ENCODE results near the gene MEF2D.

The MEF2D gene

GRCh38 chr1:156500543-156500792, at the start of gene MEF2D:
Gene MEF2D, minus strand, starts transcription at chr1:156500775. Its CDS starts 17,483 bp downstream, at chr1:156483292.
- DNase-seq: no peak

GRCh38 chr1:156550346-156550745, 49.8 kb upstream of the MEF2D start:
- no peak for DNase-seq

DNA sequence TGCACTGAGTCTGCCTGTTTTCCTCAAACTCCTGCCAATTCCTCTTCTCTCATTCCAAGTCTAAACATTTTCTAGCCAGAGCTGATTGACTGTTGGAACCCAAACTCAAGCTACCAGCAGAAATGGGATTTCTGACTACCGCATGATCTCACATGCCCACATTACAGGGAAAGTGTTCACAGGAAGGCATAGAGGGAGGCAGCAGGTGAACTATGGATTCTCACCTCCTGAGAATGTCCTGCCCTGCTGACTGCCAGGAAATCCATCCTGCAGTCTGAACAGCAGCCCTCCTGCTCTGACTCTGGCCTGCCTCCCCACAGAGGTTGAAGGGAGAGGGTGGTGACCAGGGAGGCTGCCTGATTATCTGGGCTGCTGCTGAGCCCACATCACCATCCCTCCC, 49.3 kb upstream of the MEF2D start:
- no peak for DNase-seq

DNA sequence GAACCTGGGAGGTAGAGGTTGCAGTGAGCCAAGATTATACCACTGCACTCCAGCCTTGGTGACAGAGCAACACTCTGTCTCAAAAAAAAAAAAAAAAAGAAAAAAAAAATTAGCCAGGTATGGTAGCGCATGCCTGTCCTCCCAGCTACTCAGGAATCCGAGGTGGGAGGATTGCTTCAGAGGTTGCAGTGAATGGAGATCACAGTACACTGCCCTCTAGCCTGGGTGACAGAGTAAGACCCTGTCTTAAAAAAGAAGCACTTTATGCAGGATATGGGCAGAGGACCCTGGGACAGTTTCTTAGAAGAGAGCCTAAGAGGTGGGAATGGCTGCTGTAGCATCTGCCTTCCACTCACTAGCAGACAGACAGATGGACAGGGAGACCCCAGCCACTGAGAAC, 48.8 kb upstream of the MEF2D start:
- no peak for DNase-seq

GRCh38 chr1:156547982-156548381, 47.4 kb upstream of the MEF2D start:
- DNase-seq: no peak

DNA sequence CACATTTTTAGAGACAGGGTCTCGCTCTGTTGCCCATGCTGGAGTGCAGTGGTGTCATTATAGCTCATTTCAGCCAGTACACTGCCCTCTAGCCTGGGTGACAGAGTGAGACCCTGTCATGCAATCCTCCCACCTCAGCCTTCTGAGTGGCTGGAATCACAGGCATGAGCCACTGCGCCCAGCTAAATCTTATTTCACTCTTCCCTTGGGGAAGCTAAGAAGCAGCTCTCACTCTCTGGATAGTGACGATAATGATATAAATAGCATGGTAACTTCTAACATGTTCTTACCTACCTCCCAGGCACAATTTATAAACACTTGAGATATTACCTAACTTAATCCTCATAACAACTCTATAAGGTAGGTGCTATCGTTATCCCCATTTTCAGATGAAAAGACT, 46.9 kb upstream of the MEF2D start:
- no peak for DNase-seq

DNA sequence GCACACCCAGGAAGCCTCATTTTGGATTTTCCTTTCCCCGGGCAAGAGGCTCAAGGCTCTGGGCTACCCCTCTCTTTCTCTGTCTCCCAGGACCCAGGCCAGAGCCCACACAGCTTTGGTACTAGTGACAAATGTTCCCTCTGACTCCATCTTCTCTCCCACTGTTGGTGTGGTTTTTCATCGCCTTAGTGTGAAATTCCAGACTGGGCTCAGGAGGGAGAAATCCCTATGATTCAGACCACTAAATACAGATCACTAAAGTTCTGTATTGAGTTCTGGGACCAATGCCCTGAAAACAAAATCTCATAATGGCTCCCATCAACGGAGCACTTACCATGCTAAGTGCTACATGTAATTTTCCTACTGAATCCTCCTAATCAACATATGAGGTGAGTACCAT, 45.7 kb upstream of the MEF2D start:
- no peak for DNase-seq

DNA sequence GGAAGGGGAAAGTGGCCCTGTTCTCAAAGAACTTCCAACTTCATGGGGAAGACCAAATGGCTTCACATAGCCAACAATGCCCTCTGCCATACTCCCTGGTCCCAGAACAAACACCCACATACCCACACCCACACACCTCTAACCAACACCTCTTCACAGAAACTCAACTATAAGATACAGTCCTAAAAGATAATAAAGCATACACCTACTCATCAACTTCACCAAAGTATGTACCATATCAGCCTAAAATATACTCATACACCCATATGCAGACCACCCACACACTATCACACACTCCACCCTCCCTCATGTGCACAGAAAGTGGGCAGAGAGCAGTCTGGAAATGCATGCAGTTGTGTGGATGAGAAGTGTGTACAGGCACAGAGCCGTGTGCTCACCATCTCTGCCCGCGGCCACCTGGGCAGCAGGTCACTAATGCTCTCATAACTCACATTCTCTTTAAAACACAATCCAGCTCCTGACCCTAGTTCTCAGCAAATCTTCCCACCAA, 44.1 kb upstream of the MEF2D start:
- DNase-seq: no peak

GRCh38 chr1:156543066-156543465, 42.5 kb upstream of the MEF2D start:
- no peak for DNase-seq

DNA sequence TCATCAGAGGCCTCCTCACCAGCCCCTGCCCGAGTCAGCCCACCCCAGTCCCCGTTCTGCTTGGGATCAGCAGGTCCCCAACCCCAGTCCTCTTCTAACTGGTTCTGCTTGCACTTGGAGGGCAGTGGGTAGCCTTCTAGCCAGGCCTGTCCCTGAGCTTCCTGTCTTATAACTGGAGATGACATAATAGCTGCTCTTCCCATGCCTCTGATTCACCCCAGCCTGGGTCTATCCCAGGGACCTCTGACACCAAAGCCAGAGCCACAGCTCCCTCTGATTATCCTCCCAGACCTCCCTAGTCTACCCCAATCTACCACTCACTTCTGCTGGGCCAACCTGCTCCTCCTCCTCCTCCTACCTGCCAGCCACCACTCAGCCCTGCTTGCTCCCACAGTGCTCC, 40.4 kb upstream of the MEF2D start:
- DNase-seq: no peak

DNA sequence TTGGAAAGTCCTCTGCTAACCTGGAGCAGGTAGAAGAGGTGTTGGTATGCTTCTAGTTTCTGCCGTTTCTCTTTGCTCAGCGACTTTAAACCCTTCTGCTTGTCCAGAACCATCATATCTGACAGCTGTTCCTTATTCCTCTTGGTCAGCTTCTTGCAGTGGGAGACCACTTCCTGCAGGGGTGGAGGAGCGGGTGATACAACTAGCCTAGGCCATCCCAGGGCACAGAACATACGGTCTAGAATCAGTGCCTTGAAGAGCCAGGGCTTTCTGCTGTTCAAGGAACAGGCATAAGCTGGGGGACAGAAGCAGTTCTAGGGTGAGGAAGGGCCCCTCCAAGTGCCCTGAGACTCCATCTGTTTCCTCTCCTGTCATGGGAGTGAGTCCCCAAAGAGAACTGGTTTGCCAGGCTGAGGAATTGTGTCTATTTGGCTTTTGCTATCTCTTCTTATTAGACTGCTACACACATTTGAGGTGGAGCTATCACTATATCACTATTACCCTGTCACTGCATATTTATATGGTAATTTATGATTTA, 39.3 kb upstream of the MEF2D start:
- DNase-seq: no peak

GRCh38 chr1:156538711-156539440, 38.3 kb upstream of the MEF2D start:
- no peak for DNase-seq

- no peak for DNase-seq
Observed at GRCh38 chr1:156537027-156537426, 36.5 kb upstream of the MEF2D start.

DNA sequence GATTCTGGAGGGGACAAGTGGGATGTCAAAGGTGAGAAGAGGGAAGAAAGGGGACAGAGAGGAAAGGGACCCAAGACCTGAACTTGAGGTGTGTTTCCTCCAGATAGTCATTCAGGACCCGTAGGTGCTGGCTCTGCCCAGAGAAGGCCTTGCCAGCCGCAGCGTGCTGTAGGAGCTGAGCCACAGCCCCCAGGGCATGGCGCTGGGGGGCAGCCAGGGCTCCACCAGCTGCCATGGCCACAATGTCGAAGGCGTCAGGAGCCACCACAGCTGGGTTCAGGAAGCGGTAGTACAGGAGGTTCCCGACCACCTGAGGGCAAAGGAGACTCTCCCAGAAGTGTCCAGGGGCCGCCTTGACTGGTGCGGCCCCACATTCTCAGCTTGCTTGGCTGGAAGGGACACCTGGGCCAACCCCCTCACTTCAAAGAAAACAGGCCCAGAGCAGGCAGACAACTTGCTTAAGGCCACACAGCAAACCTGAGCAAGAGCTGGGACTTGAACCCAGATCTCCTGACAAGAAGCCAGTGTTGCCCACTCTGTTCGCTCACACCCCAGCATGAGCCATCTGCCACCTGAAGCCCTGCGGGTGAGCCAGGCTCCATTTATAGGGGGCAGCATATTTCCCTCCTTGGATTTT, 34.0 kb upstream of the MEF2D start:
- DNase-seq: no peak

DNA sequence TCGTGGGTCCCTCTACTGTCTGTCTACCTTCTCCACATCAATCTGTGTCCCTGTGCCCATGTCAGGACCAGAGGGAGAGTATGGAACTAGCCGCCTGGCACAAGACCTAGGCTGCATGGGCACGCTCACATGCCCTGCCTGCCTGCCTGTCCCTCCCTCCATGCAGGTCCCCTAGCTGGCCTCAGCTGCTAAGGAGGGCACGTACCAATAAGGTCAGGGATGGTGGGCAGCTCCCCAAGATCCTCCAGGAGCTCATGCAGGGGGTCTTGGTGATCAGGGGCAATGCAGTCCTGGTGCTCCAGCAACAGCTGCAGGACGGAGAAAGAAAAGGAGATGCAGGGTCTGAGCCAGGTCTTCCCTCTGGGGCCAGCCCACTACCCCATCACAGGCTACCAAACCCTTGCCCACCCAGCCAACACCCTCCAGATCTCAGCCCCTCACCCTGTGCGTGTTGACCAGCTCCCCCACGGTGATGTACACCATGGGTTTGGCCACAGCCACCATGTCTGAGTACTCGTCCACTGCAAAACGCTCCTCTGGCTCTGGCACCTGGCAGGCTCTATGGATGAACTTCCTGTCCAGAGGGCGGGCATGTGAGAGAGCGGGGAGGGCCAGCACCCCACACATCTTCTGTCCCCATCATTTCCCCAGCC, 33.1 kb upstream of the MEF2D start:
- DNase-seq: no peak

- DNase-seq: no peak
Observed at GRCh38 chr1:156532374-156532773, 31.8 kb upstream of the MEF2D start.

DNA sequence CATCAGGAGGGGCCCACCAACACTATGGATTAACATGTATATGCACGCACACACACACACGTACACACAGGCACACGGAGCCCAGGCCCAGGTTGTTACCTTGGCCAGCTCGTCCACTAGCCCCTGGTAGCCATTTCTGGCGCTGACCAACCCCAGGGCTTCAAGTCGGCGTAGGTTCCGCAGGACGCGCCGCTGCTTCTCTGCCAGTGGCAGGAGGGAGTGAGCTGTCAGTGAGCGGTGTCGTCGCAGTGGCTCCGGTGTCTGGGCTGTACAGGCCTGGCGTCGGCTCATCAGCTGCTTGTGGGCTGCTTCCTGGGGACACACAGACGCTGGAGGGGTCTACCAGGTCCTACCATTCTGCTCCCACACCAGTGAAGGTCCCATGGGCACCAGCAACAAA, 29.4 kb upstream of the MEF2D start:
- DNase-seq: no peak

DNA sequence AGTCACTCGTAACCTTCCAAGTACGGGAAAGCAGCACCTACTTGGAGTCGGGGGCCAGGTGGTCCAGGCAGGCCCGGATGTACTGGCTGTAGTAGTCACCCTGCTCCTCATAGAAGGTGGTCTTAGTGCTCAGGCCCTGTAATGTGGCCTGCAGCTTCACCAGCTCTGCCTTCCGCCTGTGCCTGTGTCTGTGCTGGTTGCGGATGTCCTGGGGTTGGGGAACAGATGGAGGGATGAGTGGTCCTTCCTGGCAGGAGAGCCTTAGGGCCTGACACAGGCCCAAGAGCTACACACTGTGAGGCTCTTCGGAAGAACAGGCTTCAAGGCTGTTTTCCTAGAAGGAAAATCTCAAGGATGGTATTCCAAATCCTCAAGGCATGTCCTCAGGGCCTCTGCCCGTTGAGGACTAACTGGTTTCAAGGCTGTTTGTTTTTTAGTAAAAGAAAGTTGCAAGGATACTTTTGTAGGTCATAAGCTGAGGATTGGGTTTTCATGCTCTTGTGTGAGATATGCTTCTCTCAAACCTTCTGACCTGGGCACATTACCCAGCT, 28.4 kb upstream of the MEF2D start:
- no peak for DNase-seq

DNA sequence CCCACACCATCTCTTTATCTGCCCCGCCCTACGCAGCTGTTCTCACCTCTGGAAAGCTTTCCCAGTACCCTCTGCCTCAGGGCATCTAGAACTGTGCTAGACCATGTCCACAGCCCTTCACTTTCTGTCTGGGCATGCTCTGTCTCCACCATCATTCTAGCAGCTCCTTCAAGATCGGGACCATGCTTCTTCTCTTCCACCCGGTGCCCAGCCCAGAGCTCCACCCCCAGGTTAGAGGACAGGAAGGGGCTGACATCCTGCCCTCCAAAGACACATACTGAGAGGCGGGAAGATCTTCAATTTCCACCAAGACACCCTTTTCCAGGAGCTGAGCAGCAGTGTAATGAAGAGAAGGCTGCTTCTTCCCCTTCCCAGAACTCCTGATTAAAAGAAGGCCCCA, 27.7 kb upstream of the MEF2D start:
- DNase-seq: no peak

DNA sequence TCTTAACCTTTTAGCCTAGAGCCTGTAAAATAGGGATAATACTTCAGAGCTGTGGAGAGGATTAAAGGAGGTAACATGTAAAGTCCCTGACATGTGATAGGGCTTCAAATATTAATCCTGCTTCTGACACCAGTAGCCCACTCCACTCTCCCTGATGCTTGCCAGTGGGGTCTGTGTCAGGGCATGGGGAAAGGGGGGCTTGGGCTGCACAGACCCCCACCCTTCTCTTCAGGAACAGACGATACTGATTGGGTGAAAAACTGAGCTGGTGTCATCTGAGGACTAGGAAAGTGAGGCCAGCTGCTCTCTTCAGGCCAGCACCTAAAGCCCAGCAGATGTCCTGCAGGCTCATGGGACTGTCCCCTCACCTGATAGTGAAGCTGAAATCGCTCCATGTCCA, 27.0 kb upstream of the MEF2D start:
- no peak for DNase-seq

DNA sequence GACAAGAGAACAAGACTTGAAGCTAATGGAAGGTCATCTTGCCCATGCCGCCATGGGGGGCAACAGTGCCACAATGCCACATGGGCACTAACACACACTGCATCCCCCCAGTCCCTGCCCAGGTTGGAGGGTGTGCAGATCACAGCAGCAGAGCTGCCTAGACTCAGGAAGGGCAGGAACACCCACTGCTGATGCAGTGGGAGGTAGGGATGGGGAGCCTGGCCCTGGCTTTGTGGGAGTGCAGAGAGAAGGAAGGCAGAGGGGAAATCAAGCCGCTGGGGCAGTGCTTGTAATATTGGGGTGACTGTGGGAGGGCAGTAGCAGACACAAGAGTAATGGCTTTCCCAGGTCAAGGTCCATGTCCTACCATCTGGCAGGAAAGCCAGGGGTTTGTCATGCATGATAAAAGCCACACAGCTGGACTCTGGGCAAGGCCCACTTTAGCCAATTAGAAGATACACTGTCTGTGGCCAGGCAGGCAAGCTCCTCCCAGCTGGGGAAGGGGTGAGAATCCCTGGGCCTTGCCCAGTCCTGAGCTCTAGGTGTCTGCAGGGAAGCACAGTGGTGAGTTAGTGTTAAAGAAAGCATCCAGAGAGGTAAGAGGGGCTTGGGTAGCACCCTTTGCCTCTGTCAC, 25.4 kb upstream of the MEF2D start:
- no peak for DNase-seq

- DNase-seq: no peak
Observed at GRCh38 chr1:156525071-156525501, 24.5 kb upstream of the MEF2D start.

GRCh38 chr1:156524481-156524869, 23.9 kb upstream of the MEF2D start:
- DNase-seq: no peak

Data from activated CD4-positive, alpha-beta T cell treated with anti-CD3 and anti-CD28 coated beads for 4 hours (primary cell).